Esophagus muscularis mucosa (tissue), 4 donors: ENCODE data around the gene TLCD3A. TPM values are rescaled to one million over a fixed set of nuclear protein-coding genes. Genes with fewer than 3 reads are reported as not detected.
A peak's percentile ranks its signal among the peaks of the same experiment; 100 is the strongest.

Experiments
- DNase-seq: peaks from one replicate; pipeline ENCODE4 v3.0.0-alpha.2; 2017; ENCODE audit errors: extremely low spot score
- H3K27ac ChIP-seq, 4 donors: fragments of 200-600 bp; sonication (generic); replicated peaks in 1 of 4; 1 replicate in 3 of 4; 2 replicates in 1 of 4; pipeline ENCODE4 v1.5.1; 2016 to 2019; ENCODE audit warnings: mild to moderate bottlenecking in 1 of 4
- H3K27me3 ChIP-seq, 4 donors: fragments of 200-600 bp; sonication (generic); one replicate each; pipeline versions ENCODE4 v1.5.1 to v1.6.0; 2016 to 2019
- H3K36me3 ChIP-seq, 4 donors: fragments of 200-600 bp; sonication (generic); one replicate each; pipeline ENCODE4 v1.5.1; 2016 to 2019
- H3K4me1 ChIP-seq, 4 donors: fragments of 200-600 bp; sonication (generic); one replicate each; pipeline ENCODE4 v1.5.1; 2016 to 2019
- H3K4me3 ChIP-seq, 4 donors: fragments of 200-600 bp; sonication (generic); 1 replicate in 2 of 4; 2 replicates in 2 of 4; pipeline ENCODE4 v1.5.1; 2016 to 2019; ENCODE audit warnings: mild to moderate bottlenecking in 4 of 4, moderate library complexity in 1 of 4
- H3K9me3 ChIP-seq, 4 donors: fragments of 200-600 bp; sonication (generic); 1 replicate in 3 of 4; 2 replicates in 1 of 4; pipeline ENCODE4 v1.5.1; 2016 to 2019
- CTCF ChIP-seq, 3 experiments: fragments of 200-600 bp in 2 of 3; fragments of 450-650 bp in 1 of 3; sonication (generic) in 2 of 3; IDR thresholded peaks; one replicate each; pipeline ENCODE4 v1.5.1; 2017 to 2019; ENCODE audit warnings: antibody characterized with exemption in 3 of 3, mild to moderate bottlenecking in 2 of 3, moderate library complexity in 1 of 3
- EP300 ChIP-seq: sonication (generic); formaldehyde crosslinking; IDR thresholded peaks from one replicate; pipeline ENCODE4 v1.6.1; 2017; ENCODE audit warnings: antibody characterized with exemption
- POLR2A ChIP-seq: fragments of 450-650 bp; IDR thresholded peaks from one replicate; pipeline ENCODE4 v1.6.1; 2017; ENCODE audit warnings: antibody characterized with exemption, moderate library complexity, mild to moderate bottlenecking, low read depth
- POLR2AphosphoS5 ChIP-seq, 2 donors: sonication (generic); formaldehyde crosslinking; IDR thresholded peaks; one replicate each; pipeline ENCODE4 v1.6.1; 2017; ENCODE audit warnings: antibody characterized with exemption in 2 of 2
- WGBS: methylation state at CpG from one replicate; pipeline ENCODE4 v1.1.5; 2018; 5-methylcytosine and 5-hydroxymethylcytosine counted together
- intact Hi-C: fragments of 100-400 bp; cut with DNase I; formaldehyde crosslinking; loops from one replicate; pipeline ENCODE4 v1.15.1; 2023
- total RNA-seq, 4 donors: library from RNA; depleted of rRNA; stranded (reverse); fragments of >200 nt; gene quantifications; one replicate each; pipeline versions ENCODE4 v1.1.0 to v1.2.1, GENCODE V29; 2016

TLCD3A gene
- total RNA-seq, 4 donors from 2014 or later, result 2.1 to 10.8 (median 5.1) TPM

GRCh38 chr17:699345-699744, 33.1 kb upstream of the TLCD3A start:
- H3K9me3 ChIP-seq, result no peaks in the 10 kb centered on the region
- H3K27me3 ChIP-seq, result no peaks in the 10 kb centered on the region
- H3K4me3 ChIP-seq, result no peak overlapping the region
- no peak for TF ChIP-seq CTCF (IDR thresholded peaks at IDR 0.05)
- no peak for TF ChIP-seq POLR2A
- no peak for TF ChIP-seq EP300
- no peak for TF ChIP-seq POLR2AphosphoS5 (IDR thresholded peaks at IDR 0.05)
- H3K36me3 ChIP-seq, result peaks cover 16 to 61% (median 48%) of the 10 kb centered on the region in 4 donors
- peaks cover 0 to 15% (median 6%) of the 10 kb centered on the region in 4 donors for H3K4me1 ChIP-seq
- no peak overlapping the region for H3K27ac ChIP-seq
- intact Hi-C loops, result loop anchor here (10.0 kb wide), 1 partner anchor 135 kb away; no protein-coding TSS in a partner anchor
- no peak for DNase-seq
- 83% methylated on average over 7 of the region's 7 CpGs for WGBS

- Histone ChIP-seq H3K27me3 (no peaks in the 10 kb centered on the region), H3K9me3 (no peaks in the 10 kb centered on the region), H3K36me3 (peaks cover 7 to 48% (median 38%) of the 10 kb centered on the region in 4 donors), H3K4me1 (peaks cover 0 to 8% (median 3%) of the 10 kb centered on the region in 4 donors), H3K4me3 (no peak overlapping the region), H3K27ac (no peak overlapping the region)
- no peak for DNase-seq
- TF ChIP-seq CTCF (IDR thresholded peaks at IDR 0.05) (peak; percentile 67 to 71 (median 70)), POLR2A (no peak)
- WGBS, result 33% methylated on average over 1 of the region's 1 CpG
- intact Hi-C loops, result no loop called here
Measured at GRCh38 chr17:700504-701094, 31.8 kb upstream of the TLCD3A start.

- intact Hi-C loops, result no loop called here
- H3K4me1 ChIP-seq, result peaks cover 0 to 8% (median 3%) of the 10 kb centered on the region in 4 donors
- no peaks in the 10 kb centered on the region for H3K9me3 ChIP-seq
- TF ChIP-seq CTCF (IDR thresholded peaks at IDR 0.05) (no peak), POLR2A (no peak)
- H3K4me3 ChIP-seq, result no peak overlapping the region
- DNase-seq, result no peak
- WGBS, result 76% methylated on average over 12 of the region's 12 CpGs
- no peak overlapping the region for H3K27ac ChIP-seq
- H3K36me3 ChIP-seq, result peaks cover 0 to 38% (median 22%) of the 10 kb centered on the region in 4 donors
- no peaks in the 10 kb centered on the region for H3K27me3 ChIP-seq
Measured at GRCh38 chr17:703081-703875, 29.1 kb upstream of the TLCD3A start.

GRCh38 chr17:704111-704864, 28.1 kb upstream of the TLCD3A start:
- H3K36me3 ChIP-seq, result peaks cover 0 to 45% (median 29%) of the 10 kb centered on the region in 4 donors
- H3K9me3 ChIP-seq, result no peaks in the 10 kb centered on the region
- 88% methylated on average over 4 of the region's 4 CpGs for WGBS
- no peaks in the 10 kb centered on the region for H3K27me3 ChIP-seq
- H3K27ac ChIP-seq, result no peak overlapping the region
- H3K4me3 ChIP-seq, result no peak overlapping the region
- no peak for DNase-seq
- peaks cover 0 to 5% (median 2%) of the 10 kb centered on the region in 4 donors for H3K4me1 ChIP-seq
- intact Hi-C loops, result no loop called here
- TF ChIP-seq POLR2A, result no peak
- TF ChIP-seq CTCF (IDR thresholded peaks at IDR 0.05), result no peak
- TF ChIP-seq EP300, result no peak
- no peak for TF ChIP-seq POLR2AphosphoS5 (IDR thresholded peaks at IDR 0.05)
